ENCODE data around the gene SPSB2. TPM values are rescaled to one million over a fixed set of nuclear protein-coding genes. Genes with fewer than 3 reads are reported as not detected.

SPSB2 gene
- total and polyA plus RNA-seq, 2 donors from 2014 or later: 19.0 to 21.3 TPM

DNA sequence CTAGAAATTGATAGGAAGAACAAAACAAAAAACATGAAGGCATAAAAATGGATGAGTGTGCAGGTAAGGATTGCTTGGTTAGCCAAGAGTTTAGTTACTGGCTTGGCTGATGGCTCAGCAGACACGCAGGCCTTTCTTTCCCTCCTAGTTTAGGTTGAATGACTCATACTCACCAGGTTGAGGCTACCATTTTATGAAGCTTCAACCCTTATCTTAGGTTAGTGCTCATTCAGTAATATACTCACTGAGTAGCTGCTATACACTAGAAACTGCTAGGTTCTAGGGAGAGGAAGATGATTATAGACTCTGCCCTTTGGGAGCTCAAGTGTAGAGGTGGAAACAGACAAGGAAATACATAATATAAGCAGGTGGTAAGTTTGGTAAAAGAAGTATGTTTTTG, 38.8 kb downstream of the SPSB2 start:
- peaks cover 0 to 3% (median 0%) of the 10 kb centered on the region in 3 donors for H3K4me1 ChIP-seq (ENCODE audit: control insufficient read depth in 2 of 3, insufficient read depth in 2 of 3, low read depth in 1 of 3, low read length in 3 of 3)
- H3K4me3 ChIP-seq (ENCODE audit: low read length in 3 of 3): no peak overlapping the region
- TF ChIP-seq, protein P1, sequence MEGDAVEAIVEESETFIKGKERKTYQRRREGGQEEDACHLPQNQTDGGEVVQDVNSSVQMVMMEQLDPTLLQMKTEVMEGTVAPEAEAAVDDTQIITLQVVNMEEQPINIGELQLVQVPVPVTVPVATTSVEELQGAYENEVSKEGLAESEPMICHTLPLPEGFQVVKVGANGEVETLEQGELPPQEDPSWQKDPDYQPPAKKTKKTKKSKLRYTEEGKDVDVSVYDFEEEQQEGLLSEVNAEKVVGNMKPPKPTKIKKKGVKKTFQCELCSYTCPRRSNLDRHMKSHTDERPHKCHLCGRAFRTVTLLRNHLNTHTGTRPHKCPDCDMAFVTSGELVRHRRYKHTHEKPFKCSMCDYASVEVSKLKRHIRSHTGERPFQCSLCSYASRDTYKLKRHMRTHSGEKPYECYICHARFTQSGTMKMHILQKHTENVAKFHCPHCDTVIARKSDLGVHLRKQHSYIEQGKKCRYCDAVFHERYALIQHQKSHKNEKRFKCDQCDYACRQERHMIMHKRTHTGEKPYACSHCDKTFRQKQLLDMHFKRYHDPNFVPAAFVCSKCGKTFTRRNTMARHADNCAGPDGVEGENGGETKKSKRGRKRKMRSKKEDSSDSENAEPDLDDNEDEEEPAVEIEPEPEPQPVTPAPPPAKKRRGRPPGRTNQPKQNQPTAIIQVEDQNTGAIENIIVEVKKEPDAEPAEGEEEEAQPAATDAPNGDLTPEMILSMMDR (IDR thresholded peaks at IDR 0.05; ENCODE audit: borderline replicate concordance, extremely low read depth, insufficient read depth): no peak
- H3K9me3 ChIP-seq (ENCODE audit: control insufficient read depth in 2 of 3, insufficient read depth in 1 of 3, low read length in 3 of 3): no peaks in the 10 kb centered on the region
- H3K9ac ChIP-seq (ENCODE audit: low read length in 3 of 3): no peak overlapping the region
- intact Hi-C loops (cut with DNase I): no loop called here
- H3K27me3 ChIP-seq (ENCODE audit: control insufficient read depth, insufficient read depth, low read length): no peaks in the 10 kb centered on the region
- FAIRE-seq (no peak), DNase-seq (no peak)
- peaks cover 0 to 5% (median 0%) of the 10 kb centered on the region in 3 donors for H3K36me3 ChIP-seq (ENCODE audit: control insufficient read depth in 2 of 3, insufficient read depth in 3 of 3, low read length in 3 of 3)
- no peak overlapping the region for H3K27ac ChIP-seq (ENCODE audit: low read depth in 2 of 2, low read length in 2 of 2)

DNA sequence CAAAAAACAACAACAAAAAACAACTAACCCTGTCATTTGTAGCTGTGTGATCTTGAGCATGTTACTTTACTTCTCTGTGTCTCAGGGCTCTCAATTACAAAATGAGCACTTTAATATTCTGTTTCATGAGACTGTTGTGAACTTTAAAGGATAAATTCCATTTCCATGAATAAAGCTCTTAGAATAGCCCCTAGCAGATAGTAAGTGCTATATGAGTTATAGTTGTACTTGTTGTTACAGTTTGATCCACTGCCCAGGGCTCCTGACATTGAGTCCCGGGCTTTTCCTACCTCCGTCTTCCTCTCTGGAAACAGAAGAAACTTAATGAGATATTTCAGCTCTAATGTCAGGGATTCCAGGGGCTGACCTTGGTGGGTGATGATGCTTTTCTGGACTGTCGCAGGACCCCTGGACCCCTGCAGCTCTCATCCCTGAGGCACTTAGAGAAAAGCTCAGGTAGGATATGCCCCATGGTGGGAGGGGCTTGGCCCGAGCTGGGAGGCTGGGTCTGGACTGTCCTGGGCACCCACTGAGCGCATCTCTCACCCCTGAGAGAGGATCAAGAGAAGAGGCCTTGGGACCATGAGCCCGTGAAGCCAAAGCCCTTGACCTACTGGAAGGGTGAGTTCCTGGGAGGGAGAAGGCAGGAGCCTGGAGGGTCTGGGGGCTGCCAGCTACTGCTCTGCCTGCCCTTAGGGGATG, 39.8 kb downstream of the SPSB2 start:
- no peak for FAIRE-seq
- H3K27me3 ChIP-seq (ENCODE audit: control insufficient read depth, insufficient read depth, low read length): no peaks in the 10 kb centered on the region
- peaks cover 0 to 5% (median 0%) of the 10 kb centered on the region in 3 donors for H3K36me3 ChIP-seq (ENCODE audit: control insufficient read depth in 2 of 3, insufficient read depth in 3 of 3, low read length in 3 of 3)
- H3K27ac ChIP-seq (ENCODE audit: low read depth in 2 of 2, low read length in 2 of 2): no peak overlapping the region
- TF ChIP-seq, protein P1 (IDR thresholded peaks at IDR 0.05; ENCODE audit: borderline replicate concordance, extremely low read depth, insufficient read depth): no peak
- peaks cover 0 to 7% (median 0%) of the 10 kb centered on the region in 3 donors for H3K4me1 ChIP-seq (ENCODE audit: control insufficient read depth in 2 of 3, insufficient read depth in 2 of 3, low read depth in 1 of 3, low read length in 3 of 3)
- intact Hi-C loops (cut with DNase I): no loop called here
- no peak overlapping the region for H3K9ac ChIP-seq (ENCODE audit: low read length in 3 of 3)
- H3K4me3 ChIP-seq (ENCODE audit: low read length in 3 of 3): no peak overlapping the region
- DNase-seq: peak in 1 of 5 donors; percentile 53
- H3K9me3 ChIP-seq (ENCODE audit: control insufficient read depth in 2 of 3, insufficient read depth in 1 of 3, low read length in 3 of 3): no peaks in the 10 kb centered on the region

DNA sequence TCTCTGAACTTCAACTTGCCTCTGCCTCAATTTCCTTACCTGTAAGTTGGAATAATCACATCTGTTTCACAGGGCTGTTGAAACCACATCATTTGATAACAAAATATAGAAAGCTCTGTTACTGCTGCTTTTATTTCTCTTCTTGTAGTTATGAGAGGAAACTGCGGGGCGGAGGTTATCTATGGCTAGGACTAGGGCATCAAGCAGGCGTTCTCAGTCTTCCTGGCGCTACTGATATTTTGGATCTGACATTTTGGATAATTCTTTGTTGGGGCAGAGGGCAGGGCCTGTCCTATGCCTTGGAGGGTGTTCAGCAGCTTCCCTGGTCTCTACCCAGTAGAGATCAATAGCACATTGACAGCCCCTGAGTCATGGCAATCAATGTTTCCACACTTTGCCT, 41.0 kb downstream of the SPSB2 start:
- Histone ChIP-seq H3K9ac (ENCODE audit: low read length in 3 of 3) (no peak overlapping the region), H3K9me3 (ENCODE audit: control insufficient read depth in 2 of 3, insufficient read depth in 1 of 3, low read length in 3 of 3) (no peaks in the 10 kb centered on the region), H3K4me1 (ENCODE audit: control insufficient read depth in 2 of 3, insufficient read depth in 2 of 3, low read depth in 1 of 3, low read length in 3 of 3) (peaks cover 0 to 12% (median 0%) of the 10 kb centered on the region in 3 donors), H3K27ac (ENCODE audit: low read depth in 2 of 2, low read length in 2 of 2) (no peak overlapping the region), H3K4me3 (ENCODE audit: low read length in 3 of 3) (no peak overlapping the region), H3K27me3 (ENCODE audit: control insufficient read depth, insufficient read depth, low read length) (no peaks in the 10 kb centered on the region), H3K36me3 (ENCODE audit: control insufficient read depth in 2 of 3, insufficient read depth in 3 of 3, low read length in 3 of 3) (no peaks in the 10 kb centered on the region)
- intact Hi-C loops (cut with DNase I): no loop called here
- TF ChIP-seq, protein P1 (IDR thresholded peaks at IDR 0.05; ENCODE audit: borderline replicate concordance, extremely low read depth, insufficient read depth): no peak
- peak in 1 of 5 donors; percentile 7 for DNase-seq
- FAIRE-seq: no peak
